Type B pancreatic cell (in vitro differentiated cells): ENCODE results near the gene PNPLA8. TPM values are rescaled to one million over a fixed set of nuclear protein-coding genes. Genes with fewer than 3 reads are reported as not detected.
"Not testable (repeated sequence)": the region's sequence is repeated elsewhere in the genome, so short reads cannot be mapped to it uniquely, and the experiment has no call there.

Experiments
- DNase-seq: peaks from one replicate; pipeline ENCODE4 v3.0.0; 2021; ENCODE audit warnings: mixed read lengths; ENCODE audit not compliant: unreplicated experiment; ENCODE audit errors: extremely low spot score
- H3K27ac Mint-ChIP-seq: 2 replicates; pipeline ENCODE4 v1.8.0; 2021; ENCODE audit warnings: mild to moderate bottlenecking, mixed read lengths
- H3K27me3 Mint-ChIP-seq: 2 replicates; pipeline ENCODE4 v1.8.0; 2021; ENCODE audit warnings: mixed read lengths
- H3K36me3 Mint-ChIP-seq: 2 replicates; pipeline ENCODE4 v1.8.0; 2021; ENCODE audit warnings: mixed read lengths
- H3K4me1 Mint-ChIP-seq: one replicate; pipeline ENCODE4 v1.8.0; 2021; ENCODE audit warnings: mixed read lengths; ENCODE audit not compliant: unreplicated experiment
- H3K4me3 Mint-ChIP-seq: 2 replicates; pipeline ENCODE4 v1.8.0; 2021; ENCODE audit warnings: mild to moderate bottlenecking, mixed read lengths
- H3K9me3 Mint-ChIP-seq: 2 replicates; pipeline ENCODE4 v1.8.0; 2021; ENCODE audit warnings: mixed read lengths
- total RNA-seq: library from RNA; stranded (reverse); gene quantifications from 2 replicates; pipeline ENCODE4 v1.2.1, GENCODE V29; 2021; ENCODE audit warnings: low replicate concordance
- TF ChIP-seq, protein P1 (sequence below): fragments of 200-600 bp; sonication (generic); conservative IDR thresholded peaks from 2 replicates; pipeline ENCODE4 v1.5.0; 2021; ENCODE audit warnings: antibody characterized with exemption, mild to moderate bottlenecking

PNPLA8 gene
- total RNA-seq, 1 donor from 2014 or later, result 17.1 TPM

DNA sequence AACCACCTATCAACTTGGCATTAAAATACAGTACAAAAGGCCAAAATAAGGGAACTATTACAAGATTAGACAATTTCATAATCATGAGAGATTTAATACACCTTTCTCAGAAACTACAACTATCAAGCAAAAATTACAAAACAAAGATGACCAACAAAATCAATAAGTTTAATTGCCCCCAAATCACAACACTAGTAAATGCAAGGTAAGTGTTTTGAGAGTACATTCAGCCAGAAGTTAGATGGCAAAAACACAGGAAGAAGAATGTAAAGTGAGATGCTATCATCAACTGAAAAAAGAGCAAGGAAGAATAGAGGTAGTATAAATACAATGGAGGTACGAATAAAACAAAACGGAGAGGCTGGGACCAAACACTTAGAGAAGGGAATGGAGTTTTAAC lies 3.2 kb downstream of the PNPLA8 start:
- H3K4me1 Mint-ChIP-seq, result peaks cover 26% of the 10 kb centered on the region
- peak overlapping the region; percentile 0 for H3K27ac Mint-ChIP-seq
- no peak for DNase-seq
- H3K27me3 Mint-ChIP-seq, result no peaks in the 10 kb centered on the region
- TF ChIP-seq, protein P1, sequence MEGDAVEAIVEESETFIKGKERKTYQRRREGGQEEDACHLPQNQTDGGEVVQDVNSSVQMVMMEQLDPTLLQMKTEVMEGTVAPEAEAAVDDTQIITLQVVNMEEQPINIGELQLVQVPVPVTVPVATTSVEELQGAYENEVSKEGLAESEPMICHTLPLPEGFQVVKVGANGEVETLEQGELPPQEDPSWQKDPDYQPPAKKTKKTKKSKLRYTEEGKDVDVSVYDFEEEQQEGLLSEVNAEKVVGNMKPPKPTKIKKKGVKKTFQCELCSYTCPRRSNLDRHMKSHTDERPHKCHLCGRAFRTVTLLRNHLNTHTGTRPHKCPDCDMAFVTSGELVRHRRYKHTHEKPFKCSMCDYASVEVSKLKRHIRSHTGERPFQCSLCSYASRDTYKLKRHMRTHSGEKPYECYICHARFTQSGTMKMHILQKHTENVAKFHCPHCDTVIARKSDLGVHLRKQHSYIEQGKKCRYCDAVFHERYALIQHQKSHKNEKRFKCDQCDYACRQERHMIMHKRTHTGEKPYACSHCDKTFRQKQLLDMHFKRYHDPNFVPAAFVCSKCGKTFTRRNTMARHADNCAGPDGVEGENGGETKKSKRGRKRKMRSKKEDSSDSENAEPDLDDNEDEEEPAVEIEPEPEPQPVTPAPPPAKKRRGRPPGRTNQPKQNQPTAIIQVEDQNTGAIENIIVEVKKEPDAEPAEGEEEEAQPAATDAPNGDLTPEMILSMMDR, result no peak
- H3K4me3 Mint-ChIP-seq, result peak overlapping the region; percentile 4
- H3K9me3 Mint-ChIP-seq, result no peaks in the 10 kb centered on the region
- peaks cover 10% of the 10 kb centered on the region for H3K36me3 Mint-ChIP-seq

- H3K27ac Mint-ChIP-seq, result no peak overlapping the region
- TF ChIP-seq, protein P1, result no peak
- no peak for DNase-seq
- peaks cover 11% of the 10 kb centered on the region for H3K4me1 Mint-ChIP-seq
- no peaks in the 10 kb centered on the region for H3K27me3 Mint-ChIP-seq
- peaks cover 27% of the 10 kb centered on the region for H3K36me3 Mint-ChIP-seq
- H3K9me3 Mint-ChIP-seq, result no peaks in the 10 kb centered on the region
- no peak overlapping the region for H3K4me3 Mint-ChIP-seq
Measured at GRCh38 chr7:108517951-108518350, 8.0 kb downstream of the PNPLA8 start.

- Mint-ChIP-seq H3K36me3 (peaks cover 40% of the 10 kb centered on the region), H3K9me3 (no peaks in the 10 kb centered on the region), H3K27me3 (no peaks in the 10 kb centered on the region), H3K4me3 (no peak overlapping the region), H3K4me1 (peaks cover 6% of the 10 kb centered on the region), H3K27ac (no peak overlapping the region)
- DNase-seq, result no peak
- TF ChIP-seq, protein P1, result no peak
Measured at GRCh38 chr7:108515630-108516029, 10.3 kb downstream of the PNPLA8 start.

GRCh38 chr7:108515013-108515412 lies 10.9 kb downstream of the PNPLA8 start:
- DNase-seq, result no peak
- peaks cover 44% of the 10 kb centered on the region for H3K36me3 Mint-ChIP-seq
- no peak overlapping the region for H3K27ac Mint-ChIP-seq

GRCh38 chr7:108511939-108512338 lies 14.0 kb downstream of the PNPLA8 start:
- H3K36me3 Mint-ChIP-seq, result peaks cover 27% of the 10 kb centered on the region
- no peak overlapping the region for H3K4me3 Mint-ChIP-seq
- no peaks in the 10 kb centered on the region for H3K27me3 Mint-ChIP-seq
- no peaks in the 10 kb centered on the region for H3K9me3 Mint-ChIP-seq
- TF ChIP-seq, protein P1, result no peak
- H3K4me1 Mint-ChIP-seq, result no peaks in the 10 kb centered on the region
- H3K27ac Mint-ChIP-seq, result no peak overlapping the region
- no peak for DNase-seq

More at GRCh38 chr7:108515013-108515412, 10.9 kb downstream of the PNPLA8 start:
- Mint-ChIP-seq H3K27me3 (no peaks in the 10 kb centered on the region), H3K4me1 (peaks cover 2% of the 10 kb centered on the region), H3K4me3 (no peak overlapping the region), H3K9me3 (no peaks in the 10 kb centered on the region)
- TF ChIP-seq, protein P1, result no peak

GRCh38 chr7:108504576-108504975 lies 21.4 kb downstream of the PNPLA8 start:
- not testable (repeated sequence) for H3K36me3 Mint-ChIP-seq, H3K9me3 Mint-ChIP-seq, DNase-seq, H3K27ac Mint-ChIP-seq, H3K27me3 Mint-ChIP-seq, H3K4me3 Mint-ChIP-seq, H3K4me1 Mint-ChIP-seq
